ENCODE measurements around the gene FBXL13. TPM values are rescaled to one million over a fixed set of nuclear protein-coding genes. Genes with fewer than 3 reads are reported as not detected.

Gene FBXL13
- total and polyA plus RNA-seq, 2 of the 8 experiments (the other 6 are each of a cell fraction or from before 2014, with no cell fraction given), result 1.2 to 2.8 TPM

- DNase-seq (ENCODE audit: low read depth in 1 of 2, low spot score in 2 of 2) (no peak), FAIRE-seq (no peak)
- Histone ChIP-seq H3K9me3 (ENCODE audit: insufficient read depth in 2 of 2, low read depth in 1 of 2, low read length in 1 of 2) (no peaks in the 10 kb centered on the region), H3K27me3 (replicated peaks in 1 of 4; ENCODE audit: control insufficient read depth in 3 of 4, extremely low read depth in 1 of 4, insufficient read depth in 3 of 4, low read length in 3 of 4) (no peaks in the 10 kb centered on the region; a peak in 1 of 7 replicates), H2AK5ac (ENCODE audit: low read depth, low read length) (no peak overlapping the region), H3K56ac (replicated peaks; ENCODE audit: insufficient read length, low read depth, low read length) (no peak overlapping the region), H4K20me1 (replicated peaks in 1 of 2; ENCODE audit: control insufficient read depth in 1 of 2, insufficient read depth in 2 of 2, low read length in 2 of 2) (no peaks in the 10 kb centered on the region), H3K18ac (ENCODE audit: extremely low read depth, low read length) (no peak overlapping the region), H4K5ac (ENCODE audit: insufficient read length, low read depth, low read length) (no peak overlapping the region), H3K36me3 (ENCODE audit: control insufficient read depth in 2 of 4, insufficient read depth in 4 of 4, low read length in 3 of 4) (no peaks in the 10 kb centered on the region), H3K4me3 (ENCODE audit: extremely low read depth in 1 of 4, insufficient read depth in 2 of 4, low read depth in 3 of 4, low read length in 4 of 4) (no peak overlapping the region), H2BK20ac (ENCODE audit: low read length) (no peak overlapping the region), H3K23ac (ENCODE audit: insufficient read length) (no peak overlapping the region), H2BK5ac (ENCODE audit: low read depth, low read length) (no peak overlapping the region), H2BK12ac (ENCODE audit: low read depth, low read length) (no peak overlapping the region), H3K4me2 (ENCODE audit: insufficient read depth in 1 of 2, low read depth in 2 of 2, low read length in 2 of 2) (no peak overlapping the region), H2AFZ (ENCODE audit: low read length) (no peak overlapping the region), H2BK15ac (ENCODE audit: low read length) (no peak overlapping the region), H2BK120ac (replicated peaks; ENCODE audit: low read depth, low read length) (no peak overlapping the region), H3K4me1 (replicated peaks in 1 of 4; ENCODE audit: control insufficient read depth in 3 of 4, insufficient read depth in 4 of 4, low read length in 3 of 4) (no peaks in the 10 kb centered on the region), H3K27ac (ENCODE audit: low read depth, low read length) (no peak overlapping the region), H3K9ac (replicated peaks in 1 of 4; ENCODE audit: extremely low read depth in 1 of 4, low read depth in 3 of 4, low read length in 3 of 4) (no peak overlapping the region), H3K79me1 (ENCODE audit: low read depth, low read length) (no peaks in the 10 kb centered on the region), H3K79me2 (ENCODE audit: control insufficient read depth in 1 of 2, insufficient read depth in 2 of 2, low read length in 2 of 2) (no peaks in the 10 kb centered on the region), H3K14ac (ENCODE audit: insufficient read length) (no peak overlapping the region), H4K8ac (ENCODE audit: extremely low read depth, insufficient read depth, low read length) (no peak overlapping the region), H4K91ac (replicated peaks; ENCODE audit: insufficient read length, low read length) (no peak overlapping the region), H3K4ac (replicated peaks; ENCODE audit: insufficient read length, low read depth, low read length) (no peak overlapping the region), H3K23me2 (ENCODE audit: low read depth, low read length) (no peaks in the 10 kb centered on the region)
- POLR2A ChIA-PET (ENCODE audit: partially characterized antibody), result no interaction called here
- TF ChIP-seq GTF2F1 (IDR thresholded peaks at IDR 0.05; ENCODE audit: borderline replicate concordance, low read depth, low read length), result no peak
- no peak for TF ChIP-seq EGR1 (IDR thresholded peaks at IDR 0.05; ENCODE audit: borderline replicate concordance, low read depth, low read length)
- no peak for TF ChIP-seq SRF (IDR thresholded peaks at IDR 0.05; ENCODE audit: low read depth, low read length)
- no peak for TF ChIP-seq RAD21 (IDR thresholded peaks at IDR 0.05 in 1 of 2, conservative IDR thresholded peaks at IDR 0.05 in 1 of 2; ENCODE audit: low read depth in 2 of 2, low read length in 2 of 2)
- TF ChIP-seq POU5F1 (IDR thresholded peaks at IDR 0.05; ENCODE audit: low read depth, low read length), result no peak
- no peak for TF ChIP-seq ASH2L (IDR thresholded peaks at IDR 0.05; ENCODE audit: low read length)
- no peak for TF ChIP-seq SAP30 (IDR thresholded peaks at IDR 0.05; ENCODE audit: insufficient read depth, insufficient replicate concordance, low read length)
- TF ChIP-seq ZNF274 (IDR thresholded peaks at IDR 0.05; ENCODE audit: borderline replicate concordance, extremely low read depth, low read length), result no peak
- no peak for TF ChIP-seq CBX5 (IDR thresholded peaks at IDR 0.05; ENCODE audit: low read depth, low read length)
- no peak for TF ChIP-seq USF2 (IDR thresholded peaks at IDR 0.05; ENCODE audit: low read length)
- CTCF ChIA-PET (ENCODE audit: partially characterized antibody), result no interaction called here
- WGBS, 2 experiments (ENCODE audit: extremely low coverage in 1 of 2, insufficient coverage in 1 of 2, insufficient read length in 1 of 2, insufficient replicate concordance in 2 of 2, low coverage in 1 of 2, low lambda C conversion rate in 2 of 2, missing lambda C conversion rate in 1 of 2), result 84% methylated on average over 7 of the region's 7 CpGs; no CpG with 5 or more reads in 1 of the 2 experiments
Observed at GRCh38 chr7:102983602-102984001, 91.0 kb downstream of the FBXL13 start.

Measured in H1 (cell line).